GM19025 (cell line): Measurements from ENCODE around the gene TERT.

ENCODE experiments used
- ATAC-seq: cut with Tn5 transposase; IDR thresholded peaks from one replicate; pipeline ENCODE4 v1.9.1; 2021; ENCODE audit warnings: mild to moderate bottlenecking, low read depth, moderate library complexity; ENCODE audit not compliant: unreplicated experiment

The TERT gene

DNA sequence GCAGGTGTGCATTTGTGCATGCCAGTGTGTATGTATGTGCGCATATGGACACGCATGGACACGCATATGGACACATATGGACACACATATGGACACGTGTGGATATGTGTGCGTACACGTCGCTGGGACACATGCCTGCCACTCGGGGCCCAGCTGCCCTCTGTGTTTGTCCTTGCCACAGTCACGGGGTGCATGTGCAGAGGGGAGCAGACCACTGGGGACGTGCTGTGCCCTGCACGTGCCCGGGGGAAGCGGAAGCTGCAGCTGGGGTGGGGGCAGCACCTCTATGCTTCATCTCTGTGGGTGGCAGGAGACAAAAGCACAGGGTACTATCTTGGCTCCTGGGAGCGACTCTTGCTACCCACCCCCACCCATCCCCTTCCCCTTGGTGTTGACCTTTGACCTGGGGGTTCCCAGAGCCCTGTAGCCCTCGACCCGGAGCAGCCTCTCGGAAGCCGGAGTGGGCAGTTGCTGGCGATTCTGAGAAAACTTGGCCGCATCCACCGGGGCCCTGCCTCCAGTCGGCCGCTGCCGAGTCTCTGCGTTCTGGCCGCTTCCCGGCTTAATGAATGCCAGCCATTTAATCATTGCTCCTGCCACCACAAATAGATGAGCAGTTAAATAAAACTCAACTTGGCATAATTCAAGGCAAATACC lies 72.1 kb downstream of the TERT start:
- ATAC-seq: no peak

DNA sequence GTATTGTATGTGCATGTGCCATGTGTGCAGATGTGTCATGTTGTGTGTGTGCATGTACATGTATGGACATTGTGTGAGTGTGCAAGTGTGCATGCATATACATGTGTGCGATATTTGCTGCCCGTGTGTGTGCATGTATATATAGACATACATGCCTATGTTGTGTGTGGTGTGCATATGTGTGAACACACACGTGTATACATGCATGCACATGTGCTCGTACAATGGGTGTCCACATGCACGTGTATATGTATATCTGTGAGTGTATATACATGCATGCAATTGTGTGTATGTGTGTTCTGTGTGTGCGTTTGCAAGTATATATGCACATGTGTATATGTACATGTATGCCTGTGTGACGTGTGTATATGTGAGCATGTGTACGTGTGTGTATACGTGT lies 72.7 kb downstream of the TERT start:
- no peak for ATAC-seq

DNA sequence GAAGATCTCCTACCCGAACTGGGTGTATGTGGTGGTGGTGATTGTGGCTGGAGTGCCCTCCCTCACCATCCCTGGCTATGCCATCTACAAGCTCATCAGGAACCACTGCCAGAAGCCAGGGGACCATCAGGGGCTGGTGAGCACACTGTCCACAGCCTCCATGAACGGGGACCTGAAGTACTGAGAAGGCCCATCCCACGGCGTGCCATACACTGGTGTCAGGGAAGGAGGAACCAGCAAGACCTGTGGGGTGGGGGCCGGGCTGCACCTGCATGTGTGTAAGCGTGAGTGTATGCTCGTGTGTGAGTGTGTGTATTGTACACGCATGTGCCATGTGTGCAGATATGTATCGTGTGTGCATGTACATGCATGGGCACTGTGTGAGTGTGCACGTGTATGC lies 73.1 kb downstream of the TERT start:
- ATAC-seq: no peak

DNA sequence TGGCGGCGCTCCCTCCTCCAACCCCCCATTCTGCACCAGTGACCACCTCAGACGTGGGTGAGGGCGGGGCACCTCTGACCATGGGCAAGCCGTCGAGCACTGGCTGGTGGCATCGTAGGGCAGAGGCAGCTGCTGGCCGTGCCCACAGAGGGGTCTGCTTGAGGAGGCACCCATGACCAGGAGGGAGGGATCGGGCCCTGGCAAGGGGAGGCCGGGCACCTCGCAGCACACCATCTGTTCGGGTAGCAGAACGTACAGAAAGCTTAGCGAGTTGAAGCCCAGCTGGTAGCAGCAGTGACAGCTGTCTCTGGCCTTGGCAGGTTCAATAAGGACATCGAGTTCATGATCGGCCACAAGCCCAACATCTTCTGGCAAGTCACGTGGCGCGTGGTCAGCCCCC lies 74.0 kb downstream of the TERT start:
- ATAC-seq: no peak

DNA sequence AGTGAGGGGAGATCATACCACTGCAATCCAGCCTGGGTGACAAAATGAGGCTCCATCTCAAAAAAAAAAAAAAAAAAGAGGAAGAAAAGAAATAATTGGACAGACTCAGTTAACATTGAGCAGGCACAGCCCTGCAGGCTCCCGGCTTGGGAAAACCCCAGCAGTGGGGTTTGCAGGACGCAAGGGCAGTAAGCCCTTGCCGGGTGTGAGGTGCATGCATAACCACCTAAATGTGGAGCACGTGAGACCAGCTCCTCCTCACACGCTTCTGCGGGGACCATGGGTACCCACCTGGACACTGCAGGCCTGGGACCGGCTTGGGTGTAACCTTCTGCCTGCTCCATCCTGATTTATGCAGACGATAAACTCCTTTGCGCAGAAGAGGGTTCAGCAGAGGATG lies 74.5 kb downstream of the TERT start:
- ATAC-seq: no peak

DNA sequence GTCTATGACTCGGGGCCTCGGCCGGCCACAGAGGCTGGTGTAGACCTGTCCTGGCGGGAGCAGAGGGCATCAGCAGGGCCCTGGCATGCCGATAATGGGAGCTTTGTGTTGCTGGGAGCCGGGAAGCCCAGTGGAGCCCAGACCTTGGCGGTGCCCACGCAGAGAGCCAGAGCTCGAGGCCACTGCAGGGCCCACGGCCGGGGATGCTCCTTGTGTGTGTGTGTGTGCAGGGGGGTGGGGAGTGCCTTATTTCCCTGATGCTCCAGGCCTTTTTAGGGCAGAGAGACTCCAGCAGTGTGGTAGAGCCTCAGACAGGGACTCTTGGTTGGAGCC lies 75.1 kb downstream of the TERT start:
- ATAC-seq: no peak

DNA sequence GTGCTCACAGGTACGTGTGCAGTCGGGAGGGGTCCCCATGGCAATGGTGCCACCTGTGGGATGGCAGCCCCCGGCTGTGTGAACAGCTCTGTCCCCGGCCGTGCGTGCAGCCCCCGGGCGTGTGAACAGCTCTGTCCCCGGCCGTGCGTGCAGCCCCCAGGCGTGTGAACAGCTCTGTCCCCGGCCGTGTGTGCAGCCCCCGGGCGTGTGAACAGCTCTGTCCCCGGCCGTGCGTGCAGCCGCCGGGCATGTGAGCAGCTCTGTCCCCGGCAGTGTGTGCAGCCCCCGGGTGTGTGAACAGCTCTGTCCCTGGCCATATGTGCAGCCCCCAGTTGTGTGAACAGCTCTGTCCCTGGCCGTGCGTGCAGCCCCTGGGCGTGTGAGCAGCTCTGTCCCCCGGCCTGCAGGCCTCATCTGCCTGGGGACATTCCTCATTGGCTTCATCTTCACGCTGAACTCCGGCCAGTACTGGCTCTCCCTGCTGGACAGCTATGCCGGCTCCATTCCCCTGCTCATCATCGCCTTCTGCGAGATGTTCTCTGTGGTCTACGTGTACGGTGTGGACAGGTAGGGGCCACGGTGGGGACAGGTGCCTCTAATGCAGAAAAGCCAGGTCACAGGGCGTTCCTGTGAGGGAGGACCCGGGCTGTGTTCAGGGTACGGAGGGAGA lies 75.6 kb downstream of the TERT start:
- ATAC-seq: no peak

DNA sequence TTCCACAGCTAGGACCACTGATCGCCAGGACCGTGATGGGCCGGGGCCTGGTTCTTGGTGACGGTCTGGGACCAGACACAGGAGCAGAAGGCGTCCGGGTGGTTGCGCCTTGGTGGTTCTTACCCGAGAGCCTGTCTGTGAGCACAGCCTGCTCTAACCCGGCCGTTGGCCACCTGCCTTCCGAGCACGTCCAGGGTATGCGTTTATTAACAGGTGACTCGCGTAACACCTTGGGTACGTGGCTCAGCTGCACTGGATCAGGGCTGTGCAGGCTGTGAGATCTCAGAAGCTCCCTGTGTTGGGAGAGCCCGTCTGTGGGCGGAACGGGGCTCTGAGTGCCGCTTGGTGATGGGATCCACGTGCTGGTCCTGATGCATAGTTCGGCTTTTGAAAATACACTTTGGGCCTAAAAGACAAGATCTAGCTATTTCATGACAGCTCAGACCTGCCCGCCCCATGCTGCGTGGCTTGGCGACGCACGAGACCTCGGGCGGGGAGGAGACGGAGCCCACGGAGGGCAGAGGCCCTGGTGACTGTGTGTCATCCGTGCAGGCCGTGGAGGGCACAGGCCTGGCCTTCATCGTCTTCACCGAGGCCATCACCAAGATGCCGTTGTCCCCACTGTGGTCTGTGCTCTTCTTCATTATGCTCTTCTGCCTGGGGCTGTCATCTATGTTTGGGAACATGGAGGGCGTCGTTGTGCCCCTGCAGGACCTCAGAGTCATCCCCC lies 76.4 kb downstream of the TERT start:
- no peak for ATAC-seq

DNA sequence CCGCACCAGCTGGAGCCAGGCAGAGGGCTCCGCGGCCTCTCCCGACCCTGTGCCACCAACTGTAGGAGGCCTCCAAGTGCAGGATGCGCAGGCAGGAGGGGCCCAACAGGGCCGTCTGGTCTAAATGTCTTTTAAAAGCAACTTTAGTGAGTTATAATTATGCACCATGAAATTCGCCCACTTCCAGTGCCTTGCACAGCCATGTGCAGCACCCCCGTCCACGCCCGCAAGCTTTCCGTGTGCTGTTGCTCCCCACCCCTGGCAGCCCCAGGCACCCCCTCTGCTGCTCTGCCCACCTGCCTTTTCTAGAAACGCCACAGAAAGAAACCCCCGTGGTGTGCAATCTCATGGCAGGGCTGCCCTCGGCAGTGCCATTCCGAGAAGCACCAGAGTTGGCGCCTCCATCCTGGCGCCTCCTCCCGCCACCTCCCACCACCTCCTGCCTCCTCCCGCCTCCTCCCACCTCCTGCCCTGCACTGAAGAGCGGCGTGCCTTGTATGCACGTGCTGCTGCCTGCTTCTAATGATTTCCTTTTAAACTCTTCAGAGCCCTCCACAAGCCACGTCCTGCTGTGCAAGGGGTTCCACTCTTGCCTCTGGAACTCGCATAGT lies 77.2 kb downstream of the TERT start:
- no peak for ATAC-seq

DNA sequence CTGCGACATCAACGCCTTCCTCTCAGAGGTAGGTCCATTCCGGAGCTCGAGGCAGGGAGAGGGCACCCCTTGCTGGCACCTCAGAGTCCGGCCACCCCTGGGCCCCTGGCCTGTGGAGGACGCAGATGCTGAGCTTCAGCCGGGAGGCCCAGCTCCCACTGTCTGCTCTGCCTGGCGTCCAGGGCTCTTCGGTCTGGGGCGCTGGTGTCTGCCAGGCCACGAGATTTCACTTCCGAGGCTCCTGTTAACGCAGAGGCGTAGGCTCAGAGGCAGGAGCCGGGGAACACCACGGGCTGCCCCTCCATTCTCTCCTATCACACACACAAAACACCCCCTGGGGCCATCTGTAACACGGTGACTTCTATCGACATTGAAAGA lies 78.0 kb downstream of the TERT start:
- ATAC-seq: no peak

DNA sequence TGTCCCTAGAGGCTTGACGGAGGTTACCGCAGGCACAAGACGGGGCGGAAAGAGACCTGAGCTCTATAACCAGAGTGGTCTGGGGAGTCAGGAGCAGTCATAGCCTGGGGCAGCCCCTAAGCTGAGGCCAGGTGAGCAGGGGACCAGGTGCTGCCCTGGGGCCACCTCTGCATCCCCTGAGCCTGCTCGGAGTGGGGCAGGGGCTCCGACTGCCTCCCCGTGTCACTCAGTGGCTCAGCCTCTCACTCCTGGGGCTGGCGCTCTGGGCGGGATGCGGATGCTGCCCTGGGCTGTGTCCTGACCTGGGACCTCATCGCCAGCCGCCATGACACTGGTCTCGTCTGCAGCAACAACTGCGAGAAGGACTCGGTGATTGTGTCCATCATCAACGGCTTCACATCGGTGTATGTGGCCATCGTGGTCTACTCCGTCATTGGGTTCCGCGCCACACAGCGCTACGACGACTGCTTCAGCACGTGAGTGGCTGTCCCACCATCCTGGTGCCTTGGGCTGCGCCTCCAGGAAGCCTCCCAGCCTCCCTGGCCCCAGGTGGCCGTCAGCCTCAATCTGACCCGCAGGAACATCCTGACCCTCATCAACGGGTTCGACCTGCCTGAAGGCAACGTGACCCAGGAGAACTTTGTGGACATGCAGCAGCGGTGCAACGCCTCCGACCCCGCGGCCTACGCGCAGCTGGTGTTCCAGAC lies 78.5 kb downstream of the TERT start:
- no peak for ATAC-seq

DNA sequence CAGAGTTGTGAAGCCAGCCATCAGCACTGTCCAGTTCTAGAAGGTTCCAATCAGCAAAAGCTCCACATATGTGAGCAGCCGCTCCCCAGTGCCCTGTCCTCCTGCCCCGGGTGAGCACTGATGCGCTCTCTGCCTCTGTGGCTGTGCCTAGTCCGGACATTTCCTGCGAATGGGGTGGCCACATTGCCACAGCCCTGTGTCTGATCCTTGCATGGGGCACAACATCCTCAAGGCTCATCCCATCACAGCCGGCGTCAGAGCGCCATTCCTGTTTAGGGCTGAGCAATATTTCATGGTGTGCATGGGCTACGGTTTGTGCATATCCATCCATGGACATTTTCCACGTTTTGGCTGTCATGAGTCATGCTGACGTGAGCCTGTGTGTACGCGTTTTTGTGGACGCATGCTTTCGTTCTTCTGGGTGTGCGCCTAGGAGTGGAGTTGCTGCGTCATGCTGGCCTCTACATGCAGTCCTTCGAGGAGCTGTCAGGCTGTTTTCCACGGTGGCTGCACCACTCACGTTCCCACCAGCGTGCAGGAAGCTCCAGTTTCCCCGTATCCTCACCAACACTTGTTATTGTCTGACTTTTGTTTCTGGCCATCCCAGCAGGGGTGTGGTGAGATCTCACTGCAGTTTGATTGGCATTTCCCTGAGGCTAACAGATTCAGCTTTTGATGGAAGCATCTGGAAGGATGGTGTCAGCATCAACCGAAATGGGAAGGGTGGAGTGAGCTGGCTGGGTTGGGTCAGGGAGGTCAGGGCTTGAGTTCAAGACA lies 79.4 kb downstream of the TERT start:
- no peak for ATAC-seq

DNA sequence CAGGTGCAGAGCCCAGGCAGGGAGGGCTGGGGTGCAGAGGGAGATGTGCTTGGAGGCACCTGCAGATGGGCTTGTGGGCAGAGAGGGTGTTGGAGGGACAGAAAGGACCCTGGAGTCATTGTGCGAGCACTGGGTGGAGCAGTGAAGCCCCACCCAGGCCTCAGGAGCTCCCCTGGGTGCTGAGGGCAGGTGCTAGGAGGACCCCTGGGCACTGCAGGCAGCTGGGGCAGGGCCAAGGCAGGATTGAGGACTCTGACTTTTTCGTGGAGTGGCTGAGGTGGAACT lies 80.0 kb downstream of the TERT start:
- no peak for ATAC-seq

DNA sequence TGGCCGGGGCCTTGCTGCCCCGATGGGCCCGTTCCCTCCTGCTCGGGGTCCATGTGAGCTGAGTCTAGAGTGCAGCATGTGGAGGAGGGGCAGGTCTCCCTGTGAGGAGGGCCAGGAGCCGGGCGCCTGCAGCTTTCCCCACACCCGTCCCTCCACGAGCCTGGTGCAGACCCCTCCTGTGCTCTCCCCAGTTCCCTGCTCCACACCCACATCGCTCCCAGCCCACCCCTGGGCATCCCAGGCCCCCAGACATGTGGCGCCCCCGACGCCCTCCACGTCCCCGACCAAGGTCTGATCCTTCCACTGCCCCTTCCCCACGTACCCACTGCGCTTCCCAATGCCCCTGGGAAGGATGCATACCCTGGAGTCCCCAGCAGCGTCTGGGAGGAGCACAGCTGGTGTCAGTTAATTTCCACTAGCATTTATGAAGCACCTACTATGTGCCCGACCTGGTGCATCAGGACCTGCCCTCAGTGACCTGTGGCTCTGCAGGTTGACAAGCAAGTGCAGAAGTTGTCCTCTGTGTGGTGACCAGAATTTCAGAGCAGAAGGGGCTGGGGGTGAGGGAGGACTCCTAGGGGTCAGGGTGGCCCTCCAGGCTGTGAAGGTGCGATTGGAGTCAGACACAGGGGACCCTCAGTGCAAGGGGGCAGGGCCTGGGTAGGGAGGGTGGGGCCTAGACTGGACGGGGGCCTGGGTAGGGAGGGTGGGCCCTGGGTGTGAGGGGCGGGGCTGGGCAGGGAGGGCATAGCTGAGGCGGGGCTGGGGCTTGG lies 80.5 kb downstream of the TERT start:
- no peak for ATAC-seq

DNA sequence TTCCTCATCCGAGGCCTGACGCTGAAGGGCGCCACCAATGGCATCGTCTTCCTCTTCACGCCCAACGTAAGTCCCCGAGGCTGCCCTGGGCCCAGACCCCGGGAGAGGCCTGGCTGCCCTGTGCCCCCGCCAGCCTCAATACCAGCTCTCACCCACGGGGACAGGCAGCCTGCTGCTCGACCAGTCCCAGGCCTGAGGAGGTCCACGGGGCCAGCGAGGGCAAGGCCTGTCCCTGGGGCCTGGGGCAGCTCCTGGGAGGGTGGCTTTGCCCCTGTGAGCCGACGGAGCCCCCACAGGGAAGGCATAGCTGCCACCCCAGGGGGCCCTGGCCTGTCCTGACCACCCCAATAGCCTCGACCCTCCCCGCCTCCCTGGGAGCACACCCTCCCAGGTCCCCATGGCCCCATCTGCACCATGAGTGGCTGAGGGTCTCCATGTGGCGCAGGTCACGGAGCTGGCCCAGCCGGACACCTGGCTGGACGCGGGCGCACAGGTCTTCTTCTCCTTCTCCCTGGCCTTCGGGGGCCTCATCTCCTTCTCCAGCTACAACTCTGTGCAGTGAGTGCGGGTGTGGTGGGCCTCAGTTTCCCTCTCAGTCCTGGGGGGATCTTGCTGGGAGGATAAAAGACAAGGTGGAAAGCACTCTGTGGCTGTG lies 81.2 kb downstream of the TERT start:
- ATAC-seq: no peak

DNA sequence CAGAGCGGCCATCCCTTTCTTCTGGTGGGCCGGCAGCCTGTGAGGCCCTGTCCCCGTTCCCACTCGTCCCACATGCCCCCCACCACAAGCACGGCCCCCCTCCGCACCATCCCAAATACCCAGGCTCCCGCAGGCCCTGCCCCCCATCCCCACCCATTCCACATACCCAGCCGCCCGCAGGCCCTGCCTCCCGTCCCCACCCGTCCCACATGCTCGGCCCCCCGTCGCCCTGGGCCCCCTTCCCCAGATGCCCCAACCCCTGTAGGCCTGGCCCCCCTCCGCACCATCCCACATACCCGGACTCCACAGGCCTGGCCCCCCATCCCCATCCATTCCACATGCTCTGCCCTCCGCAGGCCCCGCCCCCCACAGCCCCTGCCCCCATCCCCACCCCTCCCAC lies 82.0 kb downstream of the TERT start:
- no peak for ATAC-seq

DNA sequence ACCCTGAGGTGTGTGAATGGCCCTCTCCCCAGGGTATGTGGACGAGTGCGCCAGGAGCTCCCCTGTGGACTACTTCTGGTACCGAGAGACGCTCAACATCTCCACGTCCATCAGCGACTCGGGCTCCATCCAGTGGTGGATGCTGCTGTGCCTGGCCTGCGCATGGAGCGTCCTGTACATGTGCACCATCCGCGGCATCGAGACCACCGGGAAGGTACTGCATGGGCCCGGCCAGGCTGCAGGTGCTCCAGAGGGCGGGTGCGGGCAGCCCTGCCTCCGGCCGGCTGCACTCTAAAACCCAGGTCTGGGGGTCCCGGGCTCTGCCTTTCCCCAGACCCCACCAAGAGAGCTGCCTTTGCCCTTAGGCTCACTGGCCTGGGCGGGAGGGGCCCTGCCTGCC lies 82.6 kb downstream of the TERT start:
- ATAC-seq: no peak

DNA sequence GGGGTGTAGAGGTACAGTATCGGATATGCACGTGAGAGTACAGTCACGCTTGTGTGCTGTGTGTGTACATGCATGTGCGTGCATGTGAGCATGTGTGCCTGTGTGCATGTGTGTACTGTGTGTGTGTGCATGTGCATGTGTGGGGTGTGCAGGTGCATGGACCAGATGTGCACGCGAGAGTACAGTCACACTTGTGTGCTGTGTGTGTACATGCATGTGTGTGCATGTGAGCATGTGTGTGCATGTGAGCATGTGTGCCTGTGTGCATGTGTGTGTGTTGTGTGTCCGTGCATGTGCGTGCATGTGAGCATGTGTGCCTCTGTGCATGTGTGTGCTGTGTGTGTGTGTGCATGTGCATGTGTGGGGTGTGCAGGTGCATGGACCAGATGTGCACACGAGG lies 83.2 kb downstream of the TERT start:
- no peak for ATAC-seq

DNA sequence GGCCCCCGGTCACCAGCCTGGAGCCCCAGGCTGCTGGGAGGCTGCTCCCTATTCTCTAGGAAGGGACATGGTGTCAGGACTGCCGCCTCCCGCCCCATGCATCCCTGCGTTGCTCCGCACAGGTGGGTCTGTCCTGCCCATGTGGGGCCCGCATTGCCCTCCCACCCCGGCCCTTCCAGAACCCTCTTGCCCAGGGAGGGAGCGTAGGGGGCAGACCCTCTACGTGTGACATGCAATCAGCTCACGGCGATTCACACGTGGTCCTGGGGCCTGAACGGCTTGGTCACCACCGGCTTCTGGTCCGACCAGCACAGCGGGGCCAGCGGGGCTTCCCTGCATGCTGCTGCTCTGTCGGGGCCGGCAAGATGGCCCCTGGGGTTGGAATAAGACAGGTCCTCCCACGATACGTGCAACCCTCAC lies 84.0 kb downstream of the TERT start:
- no peak for ATAC-seq
